Epithelial cell of esophagus (primary cell): ENCODE measurements around the gene NKAPL.
A peak's percentile ranks its signal among the peaks of the same experiment; 100 is the strongest.

Source experiments
- DNase-seq: peaks from one replicate; pipeline ENCODE4 v3.0.0; 2010; ENCODE audit warnings: low read depth
- H3K4me3 ChIP-seq: 2 replicates; pipeline ENCODE4 v1.5.1; 2011; ENCODE audit warnings: mild to moderate bottlenecking, low read length, control low read depth
- CTCF ChIP-seq: IDR thresholded peaks from 2 replicates; pipeline ENCODE4 v1.5.1; 2011; ENCODE audit warnings: low read depth, mild to moderate bottlenecking, low read length, control low read depth, inconsistent platforms; ENCODE audit not compliant: insufficient read depth; ENCODE audit errors: missing control alignments

Gene NKAPL

GRCh38 chr6:28217890-28218289 lies 41.2 kb upstream of the NKAPL start:
- no peak for DNase-seq
- TF ChIP-seq CTCF, result no peak
- H3K4me3 ChIP-seq, result no peak overlapping the region

GRCh38 chr6:28218312-28219248 lies 40.5 kb upstream of the NKAPL start:
- H3K4me3 ChIP-seq, result peak overlapping the region; percentile 59
- DNase-seq, result peak; percentile 47
- no peak for TF ChIP-seq CTCF

GRCh38 chr6:28220257-28221133 lies 38.6 kb upstream of the NKAPL start:
- DNase-seq, result no peak
- H3K4me3 ChIP-seq, result no peak overlapping the region
- TF ChIP-seq CTCF, result no peak

DNA sequence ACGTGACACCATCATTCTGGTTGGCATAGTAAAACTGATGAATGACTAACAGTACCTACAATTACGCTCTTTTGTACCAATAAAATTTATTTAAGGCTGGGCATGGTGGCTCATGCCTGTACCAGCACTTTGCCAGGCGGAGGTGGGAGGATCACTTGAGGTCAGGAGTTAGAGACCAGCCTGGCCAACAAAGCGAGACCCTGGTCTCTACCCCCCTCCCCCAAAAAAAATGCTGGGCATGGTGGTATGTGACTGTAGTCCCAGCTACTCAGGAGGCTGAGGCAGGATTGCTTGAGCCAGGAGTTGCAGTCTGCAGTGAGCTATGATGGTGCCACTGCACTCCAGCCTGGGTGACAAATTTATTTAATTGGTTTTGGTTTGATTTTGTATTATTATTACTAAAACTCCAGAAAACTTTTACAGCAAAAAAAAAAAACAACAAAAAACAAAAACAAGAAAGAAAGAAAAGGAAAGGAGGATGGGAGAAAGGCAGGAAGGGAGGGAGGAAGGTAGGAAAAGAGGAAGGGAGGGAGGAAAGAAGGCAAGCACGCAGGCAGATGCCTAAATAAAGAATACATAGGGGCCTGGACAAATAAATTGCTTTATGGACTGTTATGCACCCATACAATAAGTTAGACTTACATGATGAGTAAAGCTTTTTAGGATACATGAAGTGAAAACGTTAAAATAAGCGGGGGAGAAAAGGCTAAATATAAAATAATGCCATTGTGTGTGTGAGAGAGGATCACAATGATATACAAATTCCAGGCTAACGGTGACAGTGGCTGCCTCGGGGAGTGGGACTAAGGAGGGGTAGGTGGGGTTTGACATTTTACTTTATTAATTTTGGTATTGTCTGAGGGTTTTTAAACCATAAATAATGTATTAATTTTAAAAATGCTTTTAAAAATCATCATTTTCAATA lies 34.7 kb upstream of the NKAPL start:
- H3K4me3 ChIP-seq, result peak overlapping the region; percentile 83
- no peak for TF ChIP-seq CTCF
- no peak for DNase-seq

GRCh38 chr6:28225056-28225834 lies 33.9 kb upstream of the NKAPL start, which contains the start of gene ZSCAN9:
TSS of gene ZSCAN9 (plus strand) at chr6:28225275. CDS start at chr6:28227085, 1,810 bp downstream.
- TF ChIP-seq CTCF, result no peak
- peak; percentile 77 for DNase-seq
- peak within 1 kb of the TSS; percentile 83 for H3K4me3 ChIP-seq

DNA sequence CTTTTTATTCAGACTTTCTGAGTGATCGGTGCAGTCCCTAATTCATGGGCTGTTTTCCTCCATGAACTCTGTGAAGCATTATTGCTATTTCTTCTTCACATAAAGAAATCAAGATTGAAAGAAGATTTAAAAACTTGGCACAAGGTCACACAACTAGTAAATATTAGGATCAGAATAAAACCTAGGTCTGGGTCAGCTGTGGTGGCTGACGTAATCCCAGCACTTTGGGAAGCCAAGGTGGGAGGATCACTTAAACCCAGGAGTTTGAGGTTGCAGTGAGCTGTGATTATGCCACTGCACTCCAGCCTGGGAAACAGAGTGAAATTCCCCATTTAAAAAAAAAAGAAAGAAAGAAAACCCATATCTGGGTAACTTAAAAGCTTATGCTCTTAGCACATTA lies 32.6 kb upstream of the NKAPL start:
- no peak for TF ChIP-seq CTCF
- no peak overlapping the region for H3K4me3 ChIP-seq
- no peak for DNase-seq
